Sigmoid colon (tissue), 7 donors: ENCODE data around the gene ZFAND3. TPM values are rescaled to one million over a fixed set of nuclear protein-coding genes. Genes with fewer than 3 reads are reported as not detected.

ENCODE experiments used
- DNase-seq: peaks from one replicate; pipeline ENCODE4 v3.0.0-alpha.2; 2019
- H3K27ac ChIP-seq, 4 donors: fragments of 200-600 bp; sonication (generic); one replicate each; pipeline ENCODE4 v1.5.1; 2016 to 2019; ENCODE audit warnings: mild to moderate bottlenecking in 1 of 4
- H3K27me3 ChIP-seq, 3 donors: fragments of 200-600 bp; sonication (generic); one replicate each; pipeline ENCODE4 v1.5.1; 2019; ENCODE audit warnings: mild to moderate bottlenecking in 1 of 3
- H3K36me3 ChIP-seq, 4 donors: fragments of 200-600 bp; sonication (generic); one replicate each; pipeline ENCODE4 v1.5.1; 2016 to 2019
- H3K4me1 ChIP-seq, 4 donors: fragments of 200-600 bp; sonication (generic); one replicate each; pipeline ENCODE4 v1.5.1; 2017 to 2019
- H3K4me3 ChIP-seq, 4 donors: fragments of 200-600 bp; sonication (generic); one replicate each; pipeline ENCODE4 v1.5.1; 2017 to 2019; ENCODE audit warnings: mild to moderate bottlenecking in 2 of 4, moderate library complexity in 1 of 4
- H3K9me3 ChIP-seq, 4 donors: fragments of 200-600 bp in 3 of 4; sonication (generic) in 3 of 4; one replicate each; pipeline versions ENCODE4 v1.5.1 to v1.6.1; 2013 to 2019
- EP300 ChIP-seq, 4 donors: sonication (generic); formaldehyde crosslinking; IDR thresholded peaks; one replicate each; pipeline ENCODE4 v1.6.1; 2017; ENCODE audit warnings: antibody characterized with exemption in 4 of 4
- POLR2A ChIP-seq, 2 donors: fragments of 450-650 bp; IDR thresholded peaks; one replicate each; pipeline ENCODE4 v1.6.1; 2016; ENCODE audit warnings: antibody characterized with exemption in 2 of 2, mild to moderate bottlenecking in 2 of 2, moderate library complexity in 2 of 2
- POLR2AphosphoS5 ChIP-seq, 4 donors: sonication (generic); formaldehyde crosslinking; IDR thresholded peaks; one replicate each; pipeline ENCODE4 v1.6.1; 2017; ENCODE audit warnings: antibody characterized with exemption in 4 of 4
- WGBS, 2 donors: extraction: QIAGEN DNeasy Blood & Tissue Kit; methylation state at CpG; one replicate each; pipeline ENCODE4 v1.1.7; 2013; 5-methylcytosine and 5-hydroxymethylcytosine counted together
- intact Hi-C: fragments of 100-400 bp; cut with DNase I; formaldehyde crosslinking; loops from one replicate; pipeline ENCODE4 v1.15.1; 2023
- polyA plus RNA-seq, 3 donors: library from polyadenylated mRNA; stranded (reverse); fragments of 200-250 nt; gene quantifications; one replicate each; pipeline ENCODE4 v1.2.3, GENCODE V29; 2013
- total RNA-seq, 4 donors: library from RNA; depleted of rRNA; stranded (reverse); fragments of >200 nt; gene quantifications; one replicate each; pipeline ENCODE4 v1.1.0, GENCODE V29; 2016
- TF ChIP-seq, protein P1 (sequence below), 4 experiments: fragments of 450-650 bp in 3 of 4; fragments of 200-600 bp in 1 of 4; IDR thresholded peaks; one replicate each; pipeline ENCODE4 v1.5.1; 2016 to 2019; ENCODE audit warnings: antibody characterized with exemption in 4 of 4, mild to moderate bottlenecking in 3 of 4, moderate library complexity in 2 of 4
- donor health status: healthy with polysubstance abuse.
- donor health status: Bipolar disorder and iron deficiency.
- donor health status: healthy.

The ZFAND3 gene
- total and polyA plus RNA-seq, 7 donors: 32.4 to 54.8 (median 39.0) TPM

DNA sequence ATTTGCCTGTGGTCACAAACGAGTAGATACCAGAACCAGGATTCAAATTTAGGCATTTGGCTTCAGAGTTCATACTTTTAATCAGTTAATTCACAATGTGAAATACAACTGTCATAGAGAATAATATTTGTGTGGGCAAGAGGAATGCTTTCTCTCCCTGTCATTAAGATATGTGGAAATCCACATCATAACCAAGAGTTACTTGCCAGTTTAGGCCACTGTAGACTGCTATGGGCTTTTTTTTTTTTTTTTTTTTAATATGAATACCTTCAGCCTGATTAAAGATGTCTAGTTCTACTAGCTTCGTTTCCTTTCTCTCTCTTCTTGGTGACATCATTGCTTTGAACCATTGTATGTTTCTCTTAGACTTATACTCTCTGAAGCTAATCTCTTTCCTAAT lies 244.9 kb downstream of the ZFAND3 start:
- WGBS, 2 donors: 89 to 97% methylated on average over 2 of the region's 2 CpGs
- intact Hi-C loops: no loop called here
- no peak for DNase-seq
- Histone ChIP-seq H3K4me3 (no peak overlapping the region), H3K36me3 (peaks cover 0 to 28% (median 8%) of the 10 kb centered on the region in 4 donors), H3K9me3 (no peaks in the 10 kb centered on the region), H3K27ac (no peak overlapping the region), H3K4me1 (peaks cover 0 to 32% (median 26%) of the 10 kb centered on the region in 4 donors), H3K27me3 (no peaks in the 10 kb centered on the region)
- TF ChIP-seq EP300 (IDR thresholded peaks at IDR 0.05): no peak

DNA sequence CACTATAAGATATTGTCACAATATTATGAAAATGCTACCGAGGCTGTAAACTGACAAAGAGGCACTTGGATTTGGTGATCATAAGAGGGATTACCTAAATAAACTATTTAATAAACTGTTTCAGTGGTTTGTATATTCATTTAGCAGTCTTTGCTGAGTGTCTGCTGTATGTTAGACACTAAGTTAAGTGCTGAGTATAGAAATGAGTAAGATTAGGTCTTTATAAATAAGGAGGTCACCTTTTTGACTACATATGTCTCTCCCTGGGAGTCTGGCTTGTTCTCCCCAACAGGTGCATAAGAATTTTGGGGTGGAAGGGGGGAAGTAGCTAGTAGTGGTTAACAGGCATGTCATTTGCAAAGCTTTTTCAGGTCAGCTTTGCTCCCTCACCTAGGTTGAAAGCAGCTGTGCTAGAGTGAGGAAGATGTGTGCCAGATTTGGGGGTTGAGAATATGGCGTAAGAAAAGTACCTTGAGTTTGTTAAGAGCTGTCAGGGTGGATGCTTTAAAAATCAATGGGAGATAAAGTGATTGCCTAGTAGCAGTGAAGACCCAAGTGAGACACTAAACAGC lies 246.3 kb downstream of the ZFAND3 start:
- TF ChIP-seq, protein P1, sequence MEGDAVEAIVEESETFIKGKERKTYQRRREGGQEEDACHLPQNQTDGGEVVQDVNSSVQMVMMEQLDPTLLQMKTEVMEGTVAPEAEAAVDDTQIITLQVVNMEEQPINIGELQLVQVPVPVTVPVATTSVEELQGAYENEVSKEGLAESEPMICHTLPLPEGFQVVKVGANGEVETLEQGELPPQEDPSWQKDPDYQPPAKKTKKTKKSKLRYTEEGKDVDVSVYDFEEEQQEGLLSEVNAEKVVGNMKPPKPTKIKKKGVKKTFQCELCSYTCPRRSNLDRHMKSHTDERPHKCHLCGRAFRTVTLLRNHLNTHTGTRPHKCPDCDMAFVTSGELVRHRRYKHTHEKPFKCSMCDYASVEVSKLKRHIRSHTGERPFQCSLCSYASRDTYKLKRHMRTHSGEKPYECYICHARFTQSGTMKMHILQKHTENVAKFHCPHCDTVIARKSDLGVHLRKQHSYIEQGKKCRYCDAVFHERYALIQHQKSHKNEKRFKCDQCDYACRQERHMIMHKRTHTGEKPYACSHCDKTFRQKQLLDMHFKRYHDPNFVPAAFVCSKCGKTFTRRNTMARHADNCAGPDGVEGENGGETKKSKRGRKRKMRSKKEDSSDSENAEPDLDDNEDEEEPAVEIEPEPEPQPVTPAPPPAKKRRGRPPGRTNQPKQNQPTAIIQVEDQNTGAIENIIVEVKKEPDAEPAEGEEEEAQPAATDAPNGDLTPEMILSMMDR (IDR thresholded peaks at IDR 0.05): no peak
- TF ChIP-seq POLR2AphosphoS5 (IDR thresholded peaks at IDR 0.05): no peak
- no peak for TF ChIP-seq POLR2A (IDR thresholded peaks at IDR 0.05)
- no peak for TF ChIP-seq EP300 (IDR thresholded peaks at IDR 0.05)
- WGBS, 2 donors: 82 to 93% methylated on average over 2 of the region's 2 CpGs
- intact Hi-C loops: no loop called here
- Histone ChIP-seq H3K4me3 (no peak overlapping the region), H3K27ac (no peak overlapping the region), H3K36me3 (peaks cover 0 to 28% (median 8%) of the 10 kb centered on the region in 4 donors), H3K4me1 (peaks cover 0 to 36% (median 26%) of the 10 kb centered on the region in 4 donors), H3K9me3 (no peaks in the 10 kb centered on the region), H3K27me3 (no peaks in the 10 kb centered on the region)
- DNase-seq: no peak

DNA sequence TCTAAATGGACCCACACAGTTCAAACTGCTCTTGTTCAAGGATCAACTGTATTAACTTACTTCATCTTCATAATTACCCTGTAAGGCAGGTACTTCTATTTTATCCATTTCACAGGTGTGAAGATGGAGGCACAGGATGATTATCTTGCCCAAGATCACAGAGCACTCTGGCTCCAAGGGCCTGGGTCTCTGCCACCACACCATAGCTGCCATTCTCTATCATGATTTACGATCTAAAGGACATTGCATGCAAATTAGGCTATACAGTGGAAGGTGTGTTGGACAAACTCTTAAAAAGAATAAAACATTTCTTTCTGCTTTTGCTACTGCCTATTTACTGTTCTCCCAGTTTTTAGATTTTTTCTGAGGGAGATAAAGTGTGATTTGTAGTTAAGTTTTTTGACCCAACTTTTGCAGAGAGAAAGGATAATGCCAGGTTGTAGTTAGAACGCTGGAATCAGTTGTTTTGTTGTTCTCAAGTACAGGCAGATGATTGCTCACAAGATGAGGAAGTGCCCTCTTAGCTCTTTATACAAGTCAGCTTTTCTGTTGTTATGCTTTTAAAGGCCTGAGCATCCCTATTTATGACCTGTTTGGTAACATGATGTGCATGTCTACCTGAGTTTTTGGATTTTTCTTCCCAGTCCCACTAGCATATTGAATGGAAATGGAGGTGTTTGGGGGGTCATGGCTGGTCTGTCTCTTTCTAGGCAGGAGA lies 247.9 kb downstream of the ZFAND3 start:
- WGBS, 2 donors: 56 to 59% methylated on average over 2 of the region's 2 CpGs
- Histone ChIP-seq H3K27ac (peak overlapping the region in 1 of 4 donors; percentile 3), H3K36me3 (peaks cover 0 to 18% (median 3%) of the 10 kb centered on the region in 4 donors), H3K9me3 (no peaks in the 10 kb centered on the region), H3K4me1 (peaks cover 0 to 52% (median 38%) of the 10 kb centered on the region in 4 donors), H3K4me3 (no peak overlapping the region), H3K27me3 (no peaks in the 10 kb centered on the region)
- TF ChIP-seq POLR2A (IDR thresholded peaks at IDR 0.05) (no peak), EP300 (IDR thresholded peaks at IDR 0.05) (no peak), POLR2AphosphoS5 (IDR thresholded peaks at IDR 0.05) (no peak)
- TF ChIP-seq, protein P1 (IDR thresholded peaks at IDR 0.05): no peak
- DNase-seq: no peak
- intact Hi-C loops: no loop called here

DNA sequence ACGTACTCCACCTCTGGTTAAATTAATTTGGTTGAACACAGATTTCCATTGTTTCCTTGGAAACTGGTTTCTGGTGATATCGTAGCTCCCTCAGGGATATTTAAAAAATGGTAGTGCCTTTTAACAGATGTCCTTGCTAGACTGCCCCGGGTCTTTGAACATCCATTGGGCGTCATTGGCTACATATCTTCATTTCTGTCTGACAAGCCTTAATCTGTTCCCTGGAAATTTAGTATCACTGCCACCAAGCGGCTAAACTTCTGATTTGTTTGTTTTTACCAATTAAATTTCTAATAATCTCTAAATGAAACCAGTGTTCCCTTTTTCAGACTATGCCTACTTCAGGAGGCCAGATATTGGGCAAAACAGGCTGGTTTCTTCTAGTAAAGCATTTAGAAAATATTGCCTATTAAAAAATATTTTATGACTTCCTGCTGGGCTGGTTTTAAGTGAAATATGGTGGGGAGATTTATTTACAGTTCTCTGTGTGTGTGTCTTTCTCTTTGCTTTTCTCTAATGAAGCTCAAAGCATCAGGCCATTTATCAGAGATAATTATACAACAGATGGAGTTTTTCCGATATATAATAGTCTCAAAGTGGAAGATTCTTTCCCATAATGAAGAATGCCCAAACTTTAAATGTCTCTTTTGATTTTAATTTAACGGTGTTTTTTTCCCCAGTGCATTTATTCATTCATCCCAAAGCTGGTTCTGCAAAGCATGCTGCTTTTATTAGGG lies 249.5 kb downstream of the ZFAND3 start:
- H3K27ac ChIP-seq: no peak overlapping the region
- peaks cover 0 to 2% (median 0%) of the 10 kb centered on the region in 4 donors for H3K36me3 ChIP-seq
- 89 to 94% methylated on average over 7 of the region's 7 CpGs for WGBS, 2 donors
- DNase-seq: no peak
- TF ChIP-seq POLR2A (IDR thresholded peaks at IDR 0.05) (no peak), EP300 (IDR thresholded peaks at IDR 0.05) (no peak), POLR2AphosphoS5 (IDR thresholded peaks at IDR 0.05) (no peak)
- TF ChIP-seq, protein P1 (IDR thresholded peaks at IDR 0.05): no peak
- H3K27me3 ChIP-seq: no peaks in the 10 kb centered on the region
- intact Hi-C loops: no loop called here
- no peaks in the 10 kb centered on the region for H3K9me3 ChIP-seq
- H3K4me3 ChIP-seq: no peak overlapping the region
- peaks cover 0 to 63% (median 50%) of the 10 kb centered on the region in 4 donors for H3K4me1 ChIP-seq

DNA sequence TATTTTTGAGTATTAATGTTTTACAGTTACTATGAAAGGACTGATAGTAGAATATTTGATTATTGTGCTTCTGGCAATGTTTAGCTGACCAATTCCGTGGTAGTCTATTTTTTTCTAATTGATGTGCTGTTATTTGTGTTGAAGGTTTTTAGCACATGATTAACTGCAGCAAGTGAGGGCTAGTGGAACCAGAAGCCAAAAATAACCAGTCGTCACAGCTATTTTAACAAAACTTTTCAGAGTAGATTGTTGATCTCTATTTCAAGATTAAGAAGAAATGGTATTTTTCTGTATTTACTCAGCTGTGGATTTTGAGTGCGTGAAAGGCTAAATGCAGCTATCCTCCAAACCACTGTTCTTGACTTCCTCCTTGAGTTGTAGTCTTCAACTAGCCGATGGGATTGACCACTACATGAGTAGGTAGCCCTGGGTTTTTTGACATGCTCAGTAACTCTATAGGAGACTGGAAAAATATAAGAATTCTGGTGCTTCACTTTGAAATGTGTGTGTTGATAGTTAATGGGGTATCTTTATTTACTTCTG lies 258.0 kb downstream of the ZFAND3 start:
- TF ChIP-seq POLR2AphosphoS5 (IDR thresholded peaks at IDR 0.05): no peak
- no peak for TF ChIP-seq EP300 (IDR thresholded peaks at IDR 0.05)
- no peak for DNase-seq
- Histone ChIP-seq H3K4me1 (peaks cover 0 to 45% (median 18%) of the 10 kb centered on the region in 4 donors), H3K4me3 (no peak overlapping the region), H3K27ac (no peak overlapping the region), H3K36me3 (no peaks in the 10 kb centered on the region), H3K9me3 (no peaks in the 10 kb centered on the region), H3K27me3 (no peaks in the 10 kb centered on the region)
- WGBS, 2 donors: 79 to 94% methylated on average over 4 of the region's 4 CpGs
- intact Hi-C loops: no loop called here
